RKO (cell line): ENCODE results near the gene RPL29.

Experiments
- DNase-seq: peaks from one replicate; pipeline ENCODE4 v3.0.0-alpha.2; 2016; ENCODE audit warnings: low spot score

RPL29 gene

DNA sequence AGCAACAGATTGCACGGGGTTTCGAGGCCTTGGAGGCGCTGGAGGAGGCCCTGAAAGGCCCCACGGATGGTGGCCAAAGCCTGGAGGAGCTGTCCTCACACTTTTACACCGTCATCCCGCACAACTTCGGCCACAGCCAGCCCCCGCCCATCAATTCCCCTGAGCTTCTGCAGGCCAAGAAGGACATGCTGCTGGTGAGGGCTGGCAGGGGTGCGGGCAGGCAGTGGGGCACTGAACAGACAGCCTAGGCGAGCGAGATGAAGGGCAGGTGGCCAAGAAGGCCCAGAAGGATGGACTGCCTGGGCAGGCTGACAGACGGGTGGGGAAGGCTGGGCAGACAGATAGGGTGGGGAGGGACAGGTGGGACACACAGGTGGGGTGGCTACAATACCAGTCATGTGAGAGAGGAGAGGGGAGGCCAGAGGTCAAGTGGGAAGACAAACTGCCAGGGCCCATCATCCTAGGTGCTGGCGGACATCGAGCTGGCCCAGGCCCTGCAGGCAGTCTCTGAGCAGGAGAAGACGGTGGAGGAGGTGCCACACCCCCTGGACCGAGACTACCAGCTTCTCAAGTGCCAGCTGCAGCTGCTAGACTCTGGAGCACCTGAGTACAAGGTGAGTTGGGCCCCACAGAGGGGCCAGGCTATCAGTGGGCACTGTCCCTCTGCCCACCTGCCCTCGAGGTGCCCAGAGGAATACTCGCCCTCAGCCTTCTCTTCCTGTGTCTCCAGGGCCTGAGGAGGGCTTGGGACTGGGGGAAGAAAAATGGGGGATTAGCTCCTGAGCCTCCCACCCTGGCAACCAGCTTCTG is 50.5 kb downstream of the RPL29 start:
- no peak for DNase-seq

DNA sequence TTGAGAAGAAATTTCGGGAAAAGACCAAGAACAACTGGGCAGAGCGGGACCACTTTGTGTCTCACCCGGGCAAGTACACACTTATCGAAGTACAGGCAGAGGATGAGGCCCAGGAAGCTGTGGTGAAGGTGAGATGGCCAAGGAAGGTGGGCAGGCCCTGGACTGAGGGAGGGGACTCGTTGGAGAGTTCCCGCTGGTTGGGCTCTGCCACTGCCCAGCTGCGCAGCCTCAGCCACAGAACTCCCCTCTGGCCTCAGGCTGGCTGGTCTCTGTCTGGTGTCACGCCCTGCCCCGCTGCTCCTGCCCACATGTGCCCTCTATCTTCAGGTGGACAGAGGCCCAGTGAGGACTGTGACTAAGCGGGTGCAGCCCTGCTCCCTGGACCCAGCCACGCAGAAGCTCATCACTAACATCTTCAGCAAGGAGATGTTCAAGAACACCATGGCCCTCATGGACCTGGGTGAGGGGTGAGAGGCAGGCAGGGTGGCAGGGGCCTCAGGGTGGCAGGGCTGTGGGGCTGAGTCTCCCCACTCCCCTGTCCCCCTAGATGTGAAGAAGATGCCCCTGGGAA is 51.2 kb downstream of the RPL29 start:
- DNase-seq: no peak
